ENCODE data around the gene TTLL13.

TTLL13 gene

DNA sequence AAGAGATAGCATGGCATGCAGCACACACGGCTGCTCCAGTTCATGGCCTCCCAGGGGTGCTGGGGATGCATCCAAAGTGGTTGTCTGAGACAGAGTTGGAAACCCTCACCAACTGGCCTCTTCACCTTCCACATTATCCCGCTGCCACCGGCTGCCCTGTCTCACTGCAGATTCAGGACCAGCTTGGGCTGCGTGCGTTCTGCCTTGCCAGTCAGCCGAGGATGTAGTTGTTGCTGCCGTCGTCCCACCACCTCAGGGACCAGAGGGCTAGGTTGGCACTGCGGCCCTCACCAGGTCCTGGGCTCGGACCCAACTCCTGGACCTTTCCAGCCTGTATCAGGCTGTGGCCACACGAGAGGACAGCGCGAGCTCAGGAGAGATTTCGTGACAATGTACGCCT lies 20.4 kb upstream of the TTLL13 start:
- in situ Hi-C loops (cut with HindIII; ENCODE audit: low sequenced_read_pairs), result no loop called here
- no peak for TF ChIP-seq CTCF (IDR thresholded peaks at IDR 0.05; ENCODE audit: low read depth, low read length, missing control alignments)
- no peak for DNase-seq (ENCODE audit: low read depth)
- no peak overlapping the region for H3K4me3 ChIP-seq (ENCODE audit: low read depth, low read length)

GRCh38 chr15:90230071-90230494 lies 19.3 kb upstream of the TTLL13 start:
- H3K4me3 ChIP-seq (ENCODE audit: low read depth, low read length), result no peak overlapping the region
- DNase-seq (ENCODE audit: low read depth), result no peak
- in situ Hi-C loops (cut with HindIII; ENCODE audit: low sequenced_read_pairs), result no loop called here
- no peak for TF ChIP-seq CTCF (IDR thresholded peaks at IDR 0.05; ENCODE audit: low read depth, low read length, missing control alignments)

GRCh38 chr15:90230610-90231009 lies 18.7 kb upstream of the TTLL13 start:
- H3K4me3 ChIP-seq (ENCODE audit: low read depth, low read length), result no peak overlapping the region
- in situ Hi-C loops (cut with HindIII; ENCODE audit: low sequenced_read_pairs), result no loop called here
- TF ChIP-seq CTCF (IDR thresholded peaks at IDR 0.05; ENCODE audit: low read depth, low read length, missing control alignments), result no peak
- DNase-seq (ENCODE audit: low read depth), result no peak

DNA sequence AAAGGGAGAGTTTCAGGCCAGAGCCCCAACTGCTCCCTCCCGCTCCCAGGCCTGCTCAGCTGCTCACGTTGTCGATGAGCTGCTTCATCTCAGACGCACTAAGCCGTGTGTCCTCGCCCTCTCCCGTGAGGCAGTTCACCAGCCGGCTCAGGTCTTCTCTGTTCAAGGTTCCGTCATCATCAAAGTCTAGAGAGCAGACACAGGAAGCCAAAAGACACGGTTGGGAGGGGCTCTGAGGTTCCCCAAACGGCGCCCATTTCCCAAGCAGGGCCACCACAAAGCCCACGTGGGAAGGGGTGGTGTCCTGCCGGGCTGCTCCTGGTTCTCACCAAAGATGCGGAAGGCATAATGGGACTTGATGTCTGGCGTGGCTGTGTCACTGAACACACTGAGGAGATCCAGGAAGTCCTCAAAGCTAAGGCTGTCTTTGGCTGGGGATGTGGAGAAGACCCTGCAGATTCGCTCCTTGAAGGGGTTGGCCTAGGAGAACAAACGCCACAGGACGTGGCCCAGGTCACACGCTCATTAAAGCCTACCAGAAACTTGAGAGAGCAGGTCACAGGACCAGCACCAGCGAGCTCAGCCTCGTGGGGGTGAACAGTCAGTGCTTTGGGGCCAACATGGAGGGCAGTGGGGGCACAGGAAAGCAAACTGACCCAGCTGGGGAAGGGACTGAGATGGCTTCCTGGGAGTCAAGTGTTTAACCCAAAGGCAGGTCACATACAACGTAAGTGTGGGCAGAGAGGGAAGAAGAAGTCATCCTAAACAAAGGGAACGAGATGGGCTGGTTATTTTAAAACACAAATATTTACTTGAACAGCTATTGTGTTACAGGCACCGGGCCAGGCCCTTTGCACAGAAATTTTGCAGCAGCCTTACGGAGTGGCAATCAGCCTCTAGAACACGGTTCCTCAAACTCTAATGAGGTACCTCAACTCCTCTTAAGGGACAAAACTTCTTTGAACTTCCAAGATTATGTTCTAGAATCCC lies 18.0 kb upstream of the TTLL13 start:
- in situ Hi-C loops (cut with HindIII; ENCODE audit: low sequenced_read_pairs), result no loop called here
- DNase-seq (ENCODE audit: low read depth), result no peak
- H3K4me3 ChIP-seq (ENCODE audit: low read depth, low read length), result no peak overlapping the region

GRCh38 chr15:90232196-90232595 lies 17.2 kb upstream of the TTLL13 start:
- TF ChIP-seq CTCF (IDR thresholded peaks at IDR 0.05; ENCODE audit: low read depth, low read length, missing control alignments), result no peak
- no peak overlapping the region for H3K4me3 ChIP-seq (ENCODE audit: low read depth, low read length)
- DNase-seq (ENCODE audit: low read depth), result no peak
- in situ Hi-C loops (cut with HindIII; ENCODE audit: low sequenced_read_pairs), result no loop called here

More for the DNA sequence above, 18.0 kb upstream of the TTLL13 start:
- TF ChIP-seq CTCF (IDR thresholded peaks at IDR 0.05; ENCODE audit: low read depth, low read length, missing control alignments), result no peak

DNA sequence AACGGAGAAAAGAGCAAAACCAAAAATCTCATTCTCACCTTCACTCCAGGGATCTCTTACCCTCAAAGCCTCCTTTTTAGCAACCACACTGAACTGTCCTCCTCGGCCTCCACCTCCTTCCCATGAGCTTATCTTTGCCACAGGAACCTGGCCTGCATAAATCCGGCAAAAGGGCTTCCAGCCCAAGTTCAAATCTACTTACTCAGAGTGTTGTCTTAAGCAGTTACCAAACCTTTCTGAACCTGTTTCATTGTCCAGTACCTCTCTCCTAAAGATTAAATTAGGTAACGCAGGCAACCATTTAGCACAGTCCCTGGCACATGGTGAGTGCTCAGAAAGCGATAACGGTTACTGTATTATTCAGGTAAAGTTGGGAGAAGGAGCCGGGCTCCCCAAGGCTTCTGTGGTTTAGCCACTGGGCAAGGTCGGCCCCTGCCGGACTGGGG lies 16.4 kb upstream of the TTLL13 start:
- no peak for DNase-seq (ENCODE audit: low read depth)
- in situ Hi-C loops (cut with HindIII; ENCODE audit: low sequenced_read_pairs), result no loop called here
- no peak for TF ChIP-seq CTCF (IDR thresholded peaks at IDR 0.05; ENCODE audit: low read depth, low read length, missing control alignments)
- H3K4me3 ChIP-seq (ENCODE audit: low read depth, low read length), result peak overlapping the region; percentile 88
